NCI-H526 (cell line): Measurements from ENCODE around the gene F12.
A peak's percentile ranks its signal among the peaks of the same experiment; 100 is the strongest.
"Not testable (repeated sequence)": the region's sequence is repeated elsewhere in the genome, so short reads cannot be mapped to it uniquely, and the experiment has no call there.

Experiments
- DNase-seq, 2 experiments: peaks; one replicate each; lab custom pipeline; 2025; lab: John Stamatoyannopoulos, UW

The F12 gene

DNA sequence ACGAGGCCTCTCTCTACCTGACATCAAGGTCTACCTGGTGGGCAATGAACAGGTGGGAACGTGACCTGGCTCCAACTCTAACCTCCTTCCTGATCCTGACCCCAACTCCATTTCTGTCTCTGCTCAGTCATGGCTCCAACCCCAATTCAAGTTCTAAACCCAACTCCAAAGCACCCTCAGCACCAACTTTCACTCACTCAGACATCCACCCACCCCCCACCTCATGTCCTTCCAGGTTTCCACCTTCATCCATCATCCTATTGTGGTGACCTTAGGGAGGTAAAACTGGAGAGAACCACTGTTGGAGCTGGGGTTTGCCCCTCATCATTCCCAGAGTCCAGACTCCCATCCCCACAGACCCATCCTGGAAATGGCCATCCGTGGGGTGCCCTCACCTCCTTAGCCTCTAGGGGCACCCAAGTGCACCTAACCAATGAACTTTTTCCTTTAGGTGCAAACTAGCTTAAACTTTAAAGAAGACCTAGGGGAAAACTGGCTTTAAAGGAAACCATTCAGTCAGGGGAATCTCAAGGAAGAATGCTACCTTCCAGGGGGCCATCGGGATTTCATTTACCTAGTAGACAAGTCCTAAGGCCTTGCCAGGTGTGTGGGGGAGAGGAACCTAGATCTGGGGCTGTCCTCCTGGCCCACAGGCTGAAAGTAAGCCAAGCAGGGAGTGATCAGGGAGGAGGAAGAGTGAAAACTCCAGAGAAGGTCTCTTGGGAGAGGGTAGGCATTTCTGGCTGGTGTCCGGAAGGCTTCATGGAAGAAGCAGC lies 40.3 kb downstream of the F12 start:
- peak in 1 of 2 experiments; percentile 17 for DNase-seq

DNA sequence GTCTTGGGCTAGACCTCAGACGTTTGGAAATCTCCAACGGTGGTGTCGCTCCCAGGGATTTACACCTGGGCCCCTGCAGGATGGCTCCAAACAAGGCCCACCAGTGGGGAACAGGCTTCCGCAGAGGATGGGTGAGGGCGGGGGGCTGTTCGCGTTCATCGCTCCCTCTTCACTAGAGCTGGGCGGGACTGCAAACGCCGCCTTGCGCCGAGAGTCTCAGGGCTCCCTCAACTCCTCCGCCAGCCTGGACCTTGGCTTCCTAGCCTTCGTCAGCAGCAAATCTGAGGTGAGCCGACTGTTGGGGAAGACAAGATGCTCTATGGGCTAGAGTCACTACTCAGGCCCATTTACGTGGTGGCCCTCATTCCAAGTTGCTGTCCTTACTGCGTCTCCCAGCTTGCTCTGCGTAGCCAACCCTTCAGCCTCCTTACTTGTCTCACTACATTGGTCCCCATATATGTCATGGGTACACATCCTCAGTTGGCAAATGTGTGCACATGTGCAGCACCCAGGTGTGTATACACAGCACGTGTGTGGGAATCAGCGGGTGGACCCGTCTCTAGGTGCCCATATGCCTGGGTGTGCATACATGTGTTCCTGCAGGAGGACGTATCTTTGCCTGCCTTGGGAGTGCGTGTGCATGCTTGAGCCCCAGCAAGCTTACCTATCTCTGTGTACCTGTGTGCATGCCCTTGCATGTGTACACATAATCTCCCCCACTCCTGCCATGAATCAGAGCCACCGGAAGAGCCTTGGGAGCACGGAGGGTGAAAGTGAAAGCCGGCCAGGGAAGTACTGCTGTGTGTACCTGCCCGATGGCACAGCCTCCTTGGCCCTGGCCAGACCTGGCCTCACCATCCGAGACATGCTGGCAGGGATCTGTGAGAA lies 41.1 kb downstream of the F12 start:
- no peak for DNase-seq

DNA sequence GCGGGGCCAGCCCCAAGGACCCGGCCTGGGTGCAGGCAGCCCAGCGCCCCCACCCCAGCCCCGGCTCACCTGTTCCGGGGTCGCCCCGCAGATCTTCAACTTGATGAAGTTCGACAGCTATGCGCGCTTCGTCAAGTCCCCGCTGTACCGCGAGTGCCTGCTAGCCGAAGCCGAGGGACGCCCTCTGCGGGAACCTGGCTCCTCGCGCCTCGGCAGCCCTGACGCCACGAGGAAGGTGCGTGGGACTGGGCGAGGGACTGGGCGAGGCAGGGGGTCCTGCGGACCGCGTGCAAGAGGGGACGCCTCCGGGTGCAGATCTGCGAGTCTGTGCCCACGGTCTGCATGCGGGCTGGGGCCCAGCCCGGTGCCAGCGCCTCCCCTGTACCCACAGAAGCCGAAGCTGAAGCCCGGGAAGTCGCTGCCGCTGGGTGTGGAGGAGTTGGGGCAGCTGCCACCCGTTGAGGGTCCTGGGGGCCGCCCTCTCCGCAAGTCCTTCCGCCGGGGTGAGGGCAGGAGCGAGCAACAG lies 42.0 kb downstream of the F12 start:
- no peak for DNase-seq

DNA sequence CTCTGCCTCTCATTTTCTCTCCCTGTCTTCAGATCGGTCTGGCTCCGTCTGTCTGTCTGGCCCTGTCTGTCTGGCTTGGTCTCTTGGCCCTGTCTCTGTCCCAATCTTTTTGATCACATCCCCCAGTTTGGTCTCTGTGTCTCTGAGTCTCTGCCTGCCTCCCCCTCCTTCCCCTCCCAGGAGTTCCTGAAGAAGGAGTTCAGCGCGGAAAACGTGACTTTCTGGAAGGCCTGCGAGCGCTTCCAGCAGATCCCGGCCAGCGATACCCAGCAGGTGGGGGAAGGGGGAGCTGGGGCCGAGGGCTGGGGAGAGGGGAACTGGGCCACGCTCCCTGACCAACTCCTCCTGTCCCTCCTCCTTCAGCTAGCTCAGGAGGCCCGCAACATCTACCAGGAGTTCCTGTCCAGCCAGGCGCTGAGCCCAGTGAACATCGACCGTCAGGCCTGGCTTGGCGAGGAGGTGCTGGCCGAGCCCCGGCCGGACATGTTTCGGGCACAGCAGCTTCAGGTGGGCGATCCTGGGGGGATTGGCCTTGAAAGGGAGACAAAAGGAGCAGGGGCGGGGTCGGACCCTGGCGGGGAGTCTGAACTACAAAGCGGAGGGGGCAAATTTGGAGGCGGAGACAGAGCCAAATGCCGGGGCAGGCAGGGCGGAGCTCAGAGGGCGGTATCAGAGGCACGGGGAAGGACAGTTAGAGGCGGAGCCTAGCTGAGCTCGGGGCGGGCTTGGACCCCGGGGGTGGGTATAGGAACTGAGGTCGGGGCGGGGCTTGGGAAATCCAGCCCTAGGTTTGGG lies 42.6 kb downstream of the F12 start:
- DNase-seq = peak; percentile 46 to 91

DNA sequence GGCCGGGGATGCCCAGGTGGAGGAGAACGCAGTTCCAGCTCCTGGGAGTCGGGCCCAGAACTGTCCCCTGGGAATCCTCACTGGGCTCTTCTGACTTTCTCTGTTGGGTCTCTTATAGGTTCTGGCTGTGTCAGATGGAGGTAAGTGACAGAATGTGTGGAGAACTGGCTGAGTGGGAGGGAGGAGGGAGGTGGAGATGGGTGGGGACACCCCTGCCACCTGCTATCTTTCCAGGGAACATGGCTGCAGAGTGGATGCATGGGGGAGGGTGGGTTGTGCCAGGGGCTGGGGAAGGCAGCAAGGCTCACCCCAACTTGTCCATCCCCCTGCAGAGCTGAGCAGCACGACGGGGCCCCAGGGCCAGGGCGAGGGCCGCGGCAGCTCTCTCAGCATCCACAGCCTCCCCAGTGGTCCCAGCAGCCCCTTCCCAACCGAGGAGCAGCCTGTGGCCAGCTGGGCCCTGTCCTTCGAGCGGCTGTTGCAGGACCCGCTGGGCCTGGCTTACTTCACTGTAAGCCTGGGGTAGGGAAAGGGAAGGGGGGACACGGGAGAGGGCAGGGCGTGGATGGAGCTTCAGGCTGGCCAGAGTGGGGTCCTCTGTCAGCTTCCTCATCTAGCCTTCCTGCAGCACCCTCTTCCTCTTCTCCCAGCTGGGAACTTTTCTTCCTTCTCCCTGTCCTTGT lies 43.4 kb downstream of the F12 start:
- no peak for DNase-seq

DNA sequence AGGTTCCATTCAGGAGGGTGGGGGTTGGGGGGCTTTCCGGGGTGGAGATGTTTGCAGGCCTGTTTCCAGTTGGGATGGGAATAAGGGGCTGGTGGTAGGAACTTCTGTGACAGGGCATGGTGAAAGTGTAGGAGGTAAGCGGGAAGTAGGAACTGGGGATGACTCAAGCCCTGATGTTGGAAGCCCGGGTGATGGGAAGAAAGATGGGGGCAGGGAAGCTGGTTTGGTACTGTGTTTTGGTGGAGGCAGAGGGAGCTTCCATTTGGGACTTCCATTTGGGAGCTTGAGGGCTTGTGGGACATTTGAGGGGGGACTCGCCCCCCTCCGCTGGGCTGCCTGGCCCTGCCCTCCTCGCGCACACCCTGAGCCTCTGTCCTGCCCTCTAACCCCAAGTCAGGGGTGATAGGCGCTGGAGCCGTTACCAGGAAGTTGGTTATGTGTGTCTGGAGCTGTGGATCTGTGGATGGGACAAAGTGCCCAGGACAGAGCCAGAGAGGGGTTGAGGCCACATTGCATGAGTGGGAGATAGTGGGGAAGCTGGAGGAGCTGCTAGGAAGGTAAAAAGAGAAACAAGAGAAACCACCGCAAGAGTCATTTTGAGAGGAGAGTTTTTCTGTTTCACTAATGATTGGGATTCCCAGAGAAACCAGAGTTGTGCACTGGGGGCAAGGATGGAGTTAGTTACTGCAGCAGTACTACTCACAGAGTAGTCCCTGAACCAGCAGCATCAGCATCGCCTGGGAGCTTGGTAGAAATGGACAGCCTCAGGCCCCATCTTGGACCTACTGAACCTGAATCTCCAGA lies 45.0 kb downstream of the F12 start:
- DNase-seq = no peak

DNA sequence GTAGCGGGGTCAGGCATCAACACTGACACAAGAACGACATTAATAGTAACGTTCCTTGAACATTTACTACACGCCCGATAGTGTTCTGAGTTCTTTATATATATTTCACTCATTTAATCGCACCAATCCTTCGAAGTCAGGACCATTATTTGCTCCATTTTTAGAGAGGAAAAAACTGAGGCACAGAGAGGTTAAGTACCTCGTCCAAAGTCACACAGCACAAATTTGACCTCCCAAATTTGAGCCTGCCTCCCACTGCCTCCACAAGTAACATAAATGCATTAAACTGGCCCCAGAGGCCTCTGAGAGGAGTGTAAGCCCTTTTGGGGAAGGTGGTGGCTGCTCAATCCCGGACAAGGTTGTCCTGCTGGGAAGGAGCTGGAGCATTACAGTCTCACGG lies 45.8 kb downstream of the F12 start:
- DNase-seq = no peak

GRCh38 chr5:177362610-177363507 lies 46.5 kb downstream of the F12 start:
- DNase-seq = peak; percentile 41 to 74

- DNase-seq = no peak
Observed at GRCh38 chr5:177362292-177362609, 47.1 kb downstream of the F12 start.

DNA sequence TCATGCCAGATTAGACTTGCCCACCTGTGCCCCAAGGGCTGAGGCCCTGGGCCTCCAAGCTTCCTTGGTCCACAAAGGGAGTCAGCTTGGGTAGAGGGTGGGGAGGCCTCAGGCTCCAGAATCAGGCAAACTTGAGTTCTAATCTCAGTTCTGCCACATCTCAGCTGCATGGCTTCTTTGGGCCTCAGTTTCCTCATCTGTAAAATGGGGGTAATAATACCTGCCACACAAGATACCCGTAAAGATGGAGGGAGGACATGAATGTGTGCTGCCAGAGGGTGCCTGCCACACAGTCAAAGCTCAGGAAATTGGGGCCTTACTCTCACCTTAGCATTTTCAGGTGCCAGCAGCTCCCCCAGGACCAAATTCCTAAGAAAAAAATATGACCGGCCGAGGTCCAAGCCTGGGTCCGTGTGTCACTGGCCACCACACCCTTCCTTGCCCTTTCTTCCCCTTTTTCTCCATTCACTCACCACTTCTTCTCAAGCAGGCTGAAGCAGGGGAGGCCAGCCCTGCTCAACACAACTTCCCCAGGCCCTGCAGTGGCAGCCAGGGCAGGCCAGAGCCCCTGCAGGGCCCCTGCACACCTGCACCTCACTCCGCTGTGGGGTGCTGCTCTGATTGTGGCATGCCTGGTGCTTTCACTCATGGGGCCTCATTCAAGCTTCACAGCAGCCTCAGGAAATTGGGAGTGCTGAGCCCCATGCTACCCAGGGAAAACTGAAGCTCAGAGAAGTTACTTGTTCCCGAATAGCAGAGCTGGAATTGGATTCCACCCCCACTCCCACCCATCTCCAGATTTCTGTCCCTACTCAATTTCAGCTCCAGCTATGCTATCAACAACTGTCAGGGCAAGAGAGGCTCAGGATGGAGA lies 47.7 kb downstream of the F12 start:
- no peak for DNase-seq

- not testable (repeated sequence) for DNase-seq
Observed at GRCh38 chr5:177360740-177361139, 48.6 kb downstream of the F12 start.

DNA sequence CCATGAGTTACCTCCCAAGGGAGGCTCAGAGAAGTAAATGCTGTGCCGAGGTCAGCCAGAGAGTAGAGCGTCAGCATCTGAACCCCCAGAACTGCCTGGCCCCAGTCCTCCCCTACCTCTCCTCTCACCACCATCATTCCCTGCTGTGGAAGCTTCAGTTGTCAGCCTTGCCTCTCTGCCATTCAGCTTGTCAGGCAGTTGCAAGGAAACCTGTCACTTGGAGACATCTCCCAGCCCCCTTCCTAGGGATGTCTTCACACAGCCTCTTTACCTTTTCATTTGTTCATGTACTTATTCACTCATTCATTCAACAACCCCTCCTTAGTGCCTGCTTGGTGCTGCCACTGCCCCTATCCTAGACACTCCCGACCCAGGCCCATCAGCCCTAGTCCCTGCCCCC lies 49.5 kb downstream of the F12 start:
- no peak for DNase-seq

GRCh38 chr5:177359451-177359851 lies 49.9 kb downstream of the F12 start:
- no peak for DNase-seq

GRCh38 chr5:177358370-177358819 lies 51.0 kb downstream of the F12 start:
- no peak for DNase-seq

GRCh38 chr5:177357459-177358351 lies 51.7 kb downstream of the F12 start, which contains the start of gene RGS14:
Gene RGS14 (plus strand): TSS chr5:177357924. CDS start chr5:177358025, 101 bp downstream.
- peak in 1 of 2 experiments; percentile 39 for DNase-seq

- DNase-seq = no peak
Observed at GRCh38 chr5:177357146-177357458, 52.3 kb downstream of the F12 start.

GRCh38 chr5:177356746-177357145 lies 52.6 kb downstream of the F12 start:
- DNase-seq = no peak

DNA sequence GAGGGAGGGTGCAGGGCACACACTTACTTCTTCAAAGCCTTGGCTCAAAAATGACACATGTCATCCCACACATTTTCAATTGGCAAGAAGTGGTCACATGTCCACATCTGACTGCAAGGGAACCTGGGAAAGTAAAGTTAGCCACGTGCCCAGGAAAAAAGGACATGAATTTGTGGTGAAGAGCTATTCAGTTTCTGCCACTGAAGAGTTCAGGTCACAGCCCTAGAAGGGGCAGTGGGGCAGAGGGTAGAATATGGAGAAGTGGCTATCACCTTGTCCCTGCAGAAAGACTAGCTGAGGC lies 53.5 kb downstream of the F12 start:
- DNase-seq = no peak
